Natural killer cell (primary cell): ENCODE results near the gene ABHD11. TPM values are rescaled to one million over a fixed set of nuclear protein-coding genes. Genes with fewer than 3 reads are reported as not detected.
"Not testable (repeated sequence)": the region's sequence is repeated elsewhere in the genome, so short reads cannot be mapped to it uniquely, and the experiment has no call there.

ENCODE experiments used
- ATAC-seq, 3 donors: fragments of 150-1000 bp in 2 of 3; fragments of 200-7000 bp in 1 of 3; cut with Tn5 transposase; 1 replicate in 1 of 3; 2 replicates in 2 of 3; pipeline ENCODE4 v1.10.0; 2021; ENCODE audit warnings: mild to moderate bottlenecking in 2 of 3, moderate library complexity in 2 of 3
- DNase-seq, 2 donors: peaks; one replicate each; pipeline versions ENCODE4 v3.0.0 to v3.0.0-alpha.2; 2013 to 2021; ENCODE audit warnings: mixed read lengths in 1 of 2
- H3K27ac ChIP-seq: one replicate; pipeline ENCODE4 v1.5.1; 2013; ENCODE audit warnings: mild to moderate bottlenecking, low read length
- H3K27me3 ChIP-seq: one replicate; pipeline ENCODE4 v1.6.1; 2013; ENCODE audit warnings: low read length; ENCODE audit not compliant: control insufficient read depth, insufficient read depth
- H3K36me3 ChIP-seq: one replicate; pipeline ENCODE4 v1.6.1; 2013; ENCODE audit warnings: low read length; ENCODE audit not compliant: control insufficient read depth, insufficient read depth
- H3K4me1 ChIP-seq: one replicate; pipeline ENCODE4 v1.6.1; 2013; ENCODE audit warnings: low read length; ENCODE audit not compliant: control insufficient read depth, insufficient read depth
- H3K4me3 ChIP-seq: one replicate; pipeline ENCODE4 v1.5.1; 2013; ENCODE audit warnings: low read length
- H3K9me3 ChIP-seq: one replicate; pipeline ENCODE4 v1.6.1; 2013; ENCODE audit warnings: low read length; ENCODE audit not compliant: control insufficient read depth, insufficient read depth
- H3K27ac Mint-ChIP-seq, 2 donors: one replicate each; pipeline ENCODE4 v1.8.0; 2022; ENCODE audit warnings: mild to moderate bottlenecking in 2 of 2, mixed read lengths in 2 of 2, moderate library complexity in 1 of 2
- H3K27me3 Mint-ChIP-seq, 2 donors: one replicate each; pipeline ENCODE4 v1.8.0; 2022; ENCODE audit warnings: low read depth in 2 of 2, mixed read lengths in 2 of 2
- H3K36me3 Mint-ChIP-seq: one replicate; pipeline ENCODE4 v1.8.0; 2022; ENCODE audit warnings: mixed read lengths
- H3K4me1 Mint-ChIP-seq, 2 donors: one replicate each; pipeline ENCODE4 v1.8.0; 2022; ENCODE audit warnings: mixed read lengths in 2 of 2
- H3K4me3 Mint-ChIP-seq: one replicate; pipeline ENCODE4 v1.8.0; 2022; ENCODE audit warnings: mild to moderate bottlenecking, moderate library complexity, mixed read lengths
- H3K9me3 Mint-ChIP-seq, 2 donors: one replicate each; pipeline ENCODE4 v1.8.0; 2022; ENCODE audit warnings: mixed read lengths in 2 of 2
- WGBS: methylation state at CpG from one replicate; pipeline ENCODE4 v1.1.7; 2013; ENCODE audit warnings: missing lambda C conversion rate; ENCODE audit not compliant: insufficient coverage; 5-methylcytosine and 5-hydroxymethylcytosine counted together
- intact Hi-C: fragments of 100-400 bp; cut with micrococcal nuclease; formaldehyde crosslinking; loops from one replicate; pipeline ENCODE4 v1.14.2; 2022
- total RNA-seq, 4 donors: library from RNA; stranded (reverse); fragments of 120-200 nt in 1 of 4; gene quantifications; one replicate each; pipeline versions ENCODE4 v1.2.3 to v1.2.4, GENCODE V29; 2013 to 2022
- TF ChIP-seq, protein P1 (sequence below): fragments of 200-600 bp; IDR thresholded peaks from one replicate; pipeline ENCODE4 v1.8.0; 2022; ENCODE audit warnings: antibody characterized with exemption

Gene ABHD11
- total RNA-seq, 3 donors from 2014 or later (not counting 1 experiment from before 2014, with no cell fraction given) = 14.7 to 23.7 (median 20.0) TPM

GRCh38 chr7:73723813-73724212, 14.8 kb downstream of the ABHD11 start:
- H3K27me3 Mint-ChIP-seq = peaks cover 8 to 10% of the 10 kb centered on the region in 2 donors
- TF ChIP-seq, protein P1, sequence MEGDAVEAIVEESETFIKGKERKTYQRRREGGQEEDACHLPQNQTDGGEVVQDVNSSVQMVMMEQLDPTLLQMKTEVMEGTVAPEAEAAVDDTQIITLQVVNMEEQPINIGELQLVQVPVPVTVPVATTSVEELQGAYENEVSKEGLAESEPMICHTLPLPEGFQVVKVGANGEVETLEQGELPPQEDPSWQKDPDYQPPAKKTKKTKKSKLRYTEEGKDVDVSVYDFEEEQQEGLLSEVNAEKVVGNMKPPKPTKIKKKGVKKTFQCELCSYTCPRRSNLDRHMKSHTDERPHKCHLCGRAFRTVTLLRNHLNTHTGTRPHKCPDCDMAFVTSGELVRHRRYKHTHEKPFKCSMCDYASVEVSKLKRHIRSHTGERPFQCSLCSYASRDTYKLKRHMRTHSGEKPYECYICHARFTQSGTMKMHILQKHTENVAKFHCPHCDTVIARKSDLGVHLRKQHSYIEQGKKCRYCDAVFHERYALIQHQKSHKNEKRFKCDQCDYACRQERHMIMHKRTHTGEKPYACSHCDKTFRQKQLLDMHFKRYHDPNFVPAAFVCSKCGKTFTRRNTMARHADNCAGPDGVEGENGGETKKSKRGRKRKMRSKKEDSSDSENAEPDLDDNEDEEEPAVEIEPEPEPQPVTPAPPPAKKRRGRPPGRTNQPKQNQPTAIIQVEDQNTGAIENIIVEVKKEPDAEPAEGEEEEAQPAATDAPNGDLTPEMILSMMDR = no peak
- peaks cover 5% of the 10 kb centered on the region for H3K27me3 ChIP-seq
- H3K4me1 Mint-ChIP-seq = peaks cover 7% of the 10 kb centered on the region in 2 donors
- DNase-seq (no peak), ATAC-seq (no peak)
- H3K4me1 ChIP-seq = peaks cover 9% of the 10 kb centered on the region
- H3K9me3 ChIP-seq = no peaks in the 10 kb centered on the region
- WGBS = 100% methylated on average over 1 of the region's 3 CpGs
- H3K36me3 Mint-ChIP-seq = no peaks in the 10 kb centered on the region
- no peak overlapping the region for H3K27ac Mint-ChIP-seq
- no peaks in the 10 kb centered on the region for H3K36me3 ChIP-seq
- no peak overlapping the region for H3K4me3 ChIP-seq
- no peak overlapping the region for H3K27ac ChIP-seq
- H3K9me3 Mint-ChIP-seq = no peaks in the 10 kb centered on the region
- intact Hi-C loops = no loop called here
- H3K4me3 Mint-ChIP-seq = no peak overlapping the region

- Mint-ChIP-seq H3K4me1 (peaks cover 13 to 16% of the 10 kb centered on the region in 2 donors), H3K36me3 (no peaks in the 10 kb centered on the region), H3K27ac (no peak overlapping the region), H3K9me3 (no peaks in the 10 kb centered on the region), H3K27me3 (peaks cover 0 to 5% of the 10 kb centered on the region in 2 donors), H3K4me3 (no peak overlapping the region)
- no peaks in the 10 kb centered on the region for H3K36me3 ChIP-seq
- intact Hi-C loops = no loop called here
- no peaks in the 10 kb centered on the region for H3K9me3 ChIP-seq
- H3K27me3 ChIP-seq = peaks cover 2% of the 10 kb centered on the region
- DNase-seq (no peak), ATAC-seq (no peak)
- no peak overlapping the region for H3K4me3 ChIP-seq
- H3K27ac ChIP-seq = no peak overlapping the region
- H3K4me1 ChIP-seq = peaks cover 19% of the 10 kb centered on the region
- 62% methylated on average over 6 of the region's 6 CpGs for WGBS
- TF ChIP-seq, protein P1 = no peak
These were observed 15.8 kb downstream of the ABHD11 start for GRCh38 chr7:73722785-73723184.

- H3K9me3 Mint-ChIP-seq, H3K4me3 Mint-ChIP-seq, H3K27ac ChIP-seq, H3K9me3 ChIP-seq, intact Hi-C loops, DNase-seq, H3K27me3 ChIP-seq, H3K36me3 Mint-ChIP-seq, ATAC-seq, H3K36me3 ChIP-seq, H3K27ac Mint-ChIP-seq, H3K27me3 Mint-ChIP-seq, H3K4me3 ChIP-seq: not testable (repeated sequence)
- 84% methylated on average over 4 of the region's 4 CpGs for WGBS
- peaks cover 25% of the 10 kb centered on the region for H3K4me1 ChIP-seq
- H3K4me1 Mint-ChIP-seq = peaks cover 17 to 22% of the 10 kb centered on the region in 2 donors
These were observed 16.4 kb downstream of the ABHD11 start for GRCh38 chr7:73722182-73722581.

GRCh38 chr7:73721377-73721817, 17.2 kb downstream of the ABHD11 start:
- Histone ChIP-seq H3K4me3 (no peak overlapping the region), H3K27me3 (no peaks in the 10 kb centered on the region), H3K27ac (no peak overlapping the region), H3K36me3 (no peaks in the 10 kb centered on the region), H3K9me3 (no peaks in the 10 kb centered on the region), H3K4me1 (peaks cover 33% of the 10 kb centered on the region)
- 98% methylated on average over 3 of the region's 3 CpGs for WGBS
- no peaks in the 10 kb centered on the region for H3K9me3 Mint-ChIP-seq
- peak overlapping the region; percentile 67 for H3K4me3 Mint-ChIP-seq
- H3K27me3 Mint-ChIP-seq = peaks cover 0 to 5% of the 10 kb centered on the region in 2 donors
- no peak overlapping the region for H3K27ac Mint-ChIP-seq
- DNase-seq (no peak), ATAC-seq (no peak)
- peaks cover 22 to 30% of the 10 kb centered on the region in 2 donors for H3K4me1 Mint-ChIP-seq
- intact Hi-C loops = no loop called here
- TF ChIP-seq, protein P1 = no peak
- H3K36me3 Mint-ChIP-seq = no peaks in the 10 kb centered on the region

DNA sequence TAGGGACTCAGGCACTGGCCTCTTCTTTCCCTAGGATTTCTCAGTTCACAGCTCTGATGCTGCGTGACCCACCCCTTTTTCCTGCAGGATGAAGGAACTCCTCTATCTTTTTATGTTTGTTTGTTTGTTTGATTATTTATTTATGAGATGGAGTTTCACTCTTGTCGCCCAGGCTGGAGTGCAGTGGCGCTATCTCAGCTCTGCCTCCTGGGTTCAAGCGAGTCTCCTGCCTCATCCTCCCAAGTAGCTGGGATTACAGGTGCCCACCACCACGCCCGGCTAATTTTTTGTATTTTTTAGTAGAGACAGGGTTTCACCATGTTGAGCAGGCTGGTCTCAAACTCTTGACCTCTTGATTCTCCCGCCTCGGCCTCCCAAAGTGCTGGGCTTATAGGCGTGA, 18.2 kb downstream of the ABHD11 start:
- Mint-ChIP-seq H3K4me3 (peak overlapping the region; percentile 83), H3K27ac (peak overlapping the region; percentile 26 to 28), H3K4me1 (peaks cover 24 to 31% of the 10 kb centered on the region in 2 donors)
- H3K36me3 Mint-ChIP-seq, H3K9me3 Mint-ChIP-seq, H3K9me3 ChIP-seq, H3K27ac ChIP-seq, DNase-seq, H3K27me3 ChIP-seq, H3K36me3 ChIP-seq, ATAC-seq, H3K27me3 Mint-ChIP-seq, intact Hi-C loops, H3K4me3 ChIP-seq: not testable (repeated sequence)
- peaks cover 42% of the 10 kb centered on the region for H3K4me1 ChIP-seq
- WGBS = 85% methylated on average over 8 of the region's 9 CpGs
